Measurements from ENCODE around the gene ZNF304.
"Not testable (repeated sequence)": the region's sequence is repeated elsewhere in the genome, so short reads cannot be mapped to it uniquely, and the experiment has no call there.

Gene ZNF304

DNA sequence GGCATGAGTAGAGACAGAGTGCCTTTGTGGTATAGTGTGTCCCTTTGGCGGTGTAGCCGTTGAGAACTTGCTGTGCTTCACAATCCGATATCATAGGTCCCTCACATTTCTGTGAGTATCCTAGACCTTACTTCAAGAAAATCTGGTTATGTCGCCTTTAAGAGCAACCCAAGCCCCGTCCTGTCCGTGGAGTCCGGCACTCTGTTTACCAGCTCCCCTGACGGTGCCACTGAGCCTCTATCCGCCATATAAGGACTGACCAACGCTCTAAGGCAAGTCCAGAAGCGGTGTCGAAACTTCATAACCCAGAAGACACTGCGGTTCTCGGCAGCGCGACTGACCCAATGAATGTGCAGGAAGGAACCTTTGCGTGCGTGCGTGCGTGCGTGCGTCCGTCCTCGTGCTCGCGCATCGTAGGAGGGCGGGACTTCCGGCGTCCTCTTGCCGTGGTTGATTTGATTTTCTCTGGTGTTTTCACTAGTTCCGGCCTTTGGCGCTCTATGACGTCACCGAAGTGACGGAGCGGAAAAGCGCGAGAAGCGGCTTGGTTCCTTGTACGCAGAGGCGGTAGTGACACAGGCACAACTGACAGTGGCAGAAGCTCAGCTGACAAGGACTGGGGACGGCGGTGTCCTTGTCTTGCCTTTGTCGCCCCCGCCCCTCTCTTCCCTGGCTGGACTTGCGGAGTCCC, 12.1 kb downstream of the ZNF304 start, which contains the start of the genes TRAPPC2B and ZNF547:
TRAPPC2B (plus strand) TSS at position 555 of the 691 bp plus-strand sequence. CDS start 1,283 bp downstream, outside the sequence.
ZNF547 (plus strand) TSS at position 555 of the 691 bp plus-strand sequence. CDS start 5,005 bp downstream, outside the sequence.
- DNase-seq, result peak; percentile 98

DNA sequence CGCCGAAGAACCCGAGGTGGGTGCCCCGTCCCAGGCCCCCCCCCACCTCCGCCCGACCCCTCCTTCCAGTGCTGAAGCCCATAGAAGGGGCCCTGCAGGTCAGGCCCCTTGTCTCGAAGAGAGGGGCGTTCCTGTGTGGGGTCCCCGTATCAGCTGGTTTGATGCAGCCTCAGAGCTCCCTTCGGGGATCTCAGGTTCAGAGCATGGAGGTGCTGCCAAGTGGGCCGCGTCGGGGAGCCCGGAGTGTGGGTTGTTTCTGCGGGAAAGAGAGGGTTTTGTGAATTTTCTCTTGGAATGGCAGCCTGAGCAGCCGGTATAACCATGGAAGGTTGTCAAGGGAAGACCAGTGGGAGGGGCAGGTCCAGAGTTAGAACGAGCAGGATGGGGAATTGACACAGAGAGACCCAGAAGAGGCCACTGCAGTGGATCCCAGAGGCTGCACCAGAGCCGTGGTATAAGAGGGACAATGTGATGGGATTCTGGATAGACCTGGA, 12.7 kb downstream of the ZNF304 start:
- no peak for DNase-seq

- no peak for DNase-seq
Measured at GRCh38 chr19:57366776-57367175, 15.7 kb downstream of the ZNF304 start.

DNA sequence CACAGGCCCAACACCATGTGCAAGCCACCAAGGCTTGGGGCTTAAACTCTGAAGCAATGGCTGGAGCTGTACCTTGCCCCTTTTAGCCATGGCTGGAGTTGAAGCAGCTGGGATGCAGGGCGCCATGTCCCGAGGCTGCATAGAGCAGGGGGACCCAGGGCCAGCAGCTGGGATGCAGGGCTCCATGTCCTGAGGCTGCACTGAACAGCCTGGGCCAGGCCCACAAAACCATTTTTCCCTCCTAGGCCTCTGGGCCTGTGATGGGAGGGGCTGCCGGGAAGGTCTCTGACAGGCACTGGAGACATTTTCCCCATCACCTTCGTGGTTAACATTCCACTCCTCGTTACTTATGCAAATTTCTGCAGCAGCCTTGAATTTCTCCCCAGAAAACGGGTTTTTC, 23.1 kb downstream of the ZNF304 start:
- DNase-seq, result no peak

DNA sequence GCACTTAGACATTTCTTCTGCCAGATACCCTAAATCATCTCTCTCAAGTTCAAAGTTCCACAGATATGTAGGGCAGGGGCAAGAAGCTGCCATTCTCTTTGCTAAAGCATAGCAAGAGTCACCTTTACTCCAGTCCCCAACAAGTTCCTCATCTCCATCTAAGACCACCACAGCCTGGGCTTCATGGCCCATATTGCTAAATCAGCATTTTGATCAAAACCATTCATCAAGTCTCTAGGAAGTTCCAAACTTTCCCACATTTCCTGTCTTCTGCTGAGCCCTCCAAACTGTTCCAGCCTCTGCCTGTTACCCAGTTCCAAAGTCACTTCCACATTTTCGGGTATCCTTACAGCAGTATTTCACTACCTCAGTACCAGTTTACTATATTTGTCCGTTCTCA, 23.6 kb downstream of the ZNF304 start:
- not testable (repeated sequence) for DNase-seq

- DNase-seq, result no peak
Measured at GRCh38 chr19:57376151-57376550, 25.1 kb downstream of the ZNF304 start.

DNA sequence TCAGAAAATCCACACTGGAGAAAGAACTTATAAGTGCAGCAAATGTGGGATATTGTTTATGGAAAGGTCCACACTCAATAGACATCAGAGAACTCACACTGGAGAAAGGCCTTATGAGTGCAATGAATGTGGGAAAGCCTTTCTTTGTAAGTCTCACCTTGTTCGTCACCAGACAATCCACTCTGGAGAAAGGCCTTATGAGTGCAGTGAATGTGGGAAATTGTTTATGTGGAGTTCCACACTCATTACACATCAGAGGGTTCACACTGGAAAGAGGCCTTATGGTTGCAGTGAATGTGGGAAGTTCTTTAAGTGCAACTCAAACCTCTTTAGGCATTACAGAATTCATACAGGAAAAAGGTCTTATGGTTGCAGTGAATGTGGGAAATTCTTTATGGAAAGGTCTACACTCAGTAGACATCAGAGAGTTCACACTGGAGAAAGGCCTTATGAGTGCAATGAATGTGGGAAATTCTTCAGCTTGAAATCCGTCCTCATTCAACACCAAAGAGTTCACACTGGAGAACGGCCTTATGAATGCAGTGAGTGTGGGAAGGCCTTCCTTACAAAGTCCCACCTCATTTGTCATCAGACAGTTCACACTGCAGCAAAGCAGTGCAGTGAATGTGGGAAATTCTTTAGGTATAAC, 26.6 kb downstream of the ZNF304 start:
- no peak for DNase-seq

- DNase-seq, result no peak
Measured at GRCh38 chr19:57380923-57381322, 29.9 kb downstream of the ZNF304 start.

- DNase-seq, result no peak
Measured at GRCh38 chr19:57382806-57383488, 31.9 kb downstream of the ZNF304 start.

- DNase-seq, result no peak
Measured at GRCh38 chr19:57389194-57389729, 38.2 kb downstream of the ZNF304 start.

GRCh38 chr19:57389730-57390598, 38.9 kb downstream of the ZNF304 start, which contains the start of gene ZNF548:
Gene ZNF548, plus strand, starts transcription at chr19:57389854. Its CDS starts 246 bp downstream, at chr19:57390100.
- DNase-seq, result peak; percentile 94

DNA sequence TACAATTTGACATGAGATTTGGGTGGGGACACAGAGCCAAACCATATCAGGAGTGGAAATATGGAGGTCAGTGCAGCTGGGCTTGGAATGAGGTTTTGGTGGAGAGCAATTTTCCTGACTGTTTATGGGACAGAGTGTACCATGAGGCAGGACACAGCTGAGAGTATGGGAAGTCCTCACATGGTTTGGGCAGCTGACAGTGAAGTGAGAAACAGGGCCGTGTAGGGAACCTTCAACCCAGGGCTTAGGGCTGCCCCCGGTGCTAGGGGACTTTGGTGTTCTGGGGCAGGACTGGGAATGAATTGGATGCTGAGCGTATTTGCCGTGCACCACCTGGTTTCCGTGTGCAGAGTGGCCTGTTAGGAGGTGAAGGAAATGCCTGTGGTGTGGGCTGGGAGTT, 44.6 kb downstream of the ZNF304 start:
- no peak for DNase-seq

DNA sequence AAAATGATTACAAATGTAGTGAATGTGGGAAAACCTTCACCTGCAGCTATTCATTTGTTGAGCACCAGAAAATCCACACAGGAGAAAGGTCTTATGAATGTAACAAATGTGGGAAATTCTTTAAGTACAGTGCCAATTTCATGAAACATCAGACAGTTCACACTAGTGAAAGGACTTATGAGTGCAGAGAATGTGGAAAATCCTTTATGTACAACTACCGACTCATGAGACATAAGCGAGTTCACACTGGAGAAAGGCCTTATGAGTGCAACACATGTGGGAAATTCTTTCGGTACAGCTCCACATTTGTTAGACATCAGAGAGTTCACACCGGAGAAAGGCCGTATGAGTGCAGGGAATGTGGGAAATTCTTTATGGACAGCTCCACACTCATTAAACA, 47.8 kb downstream of the ZNF304 start:
- no peak for DNase-seq

GRCh38 chr19:57403737-57404563, 52.9 kb downstream of the ZNF304 start:
- no peak for DNase-seq

DNA sequence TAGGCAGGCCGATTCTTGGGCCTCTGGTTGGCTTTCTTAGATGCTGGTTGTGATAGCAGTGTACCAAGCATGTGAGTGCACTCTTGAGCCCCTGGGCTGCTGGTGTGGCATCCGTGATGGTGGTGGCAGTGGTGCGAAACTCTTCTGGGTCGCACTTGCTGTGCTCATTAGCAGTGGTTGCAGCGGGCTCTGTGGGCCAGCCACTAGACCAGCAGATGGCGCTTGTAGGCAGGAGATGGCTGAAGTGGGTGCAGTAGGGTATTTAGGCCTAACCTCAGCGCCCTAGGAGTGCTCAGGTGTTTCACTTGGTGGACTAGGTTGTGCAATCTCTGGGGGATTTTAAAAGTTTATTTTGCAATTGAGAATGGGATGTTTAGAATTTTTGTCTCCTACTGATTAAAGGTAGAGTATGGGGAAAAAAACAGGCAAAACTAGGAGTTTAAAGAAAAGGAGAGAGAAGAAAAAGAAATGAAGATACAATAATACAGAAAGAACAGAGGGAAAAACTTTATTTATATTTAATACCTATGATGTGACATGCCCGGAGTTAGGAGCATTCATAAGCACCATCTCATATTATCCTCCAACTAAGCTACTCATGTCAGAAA, 55.5 kb downstream of the ZNF304 start:
- peak; percentile 54 for DNase-seq
